PFSK-1 (cell line): ENCODE measurements around the gene MBD5.

ENCODE experiments used
- FOXP2 ChIP-seq: optimal IDR thresholded peaks from 2 replicates; pipeline ENCODE3; 2011; ENCODE audit warnings: borderline replicate concordance, control low read depth, inconsistent platforms; ENCODE audit not compliant: insufficient read depth; ENCODE audit errors: extremely low read length, extremely low read depth
- POLR2AphosphoS5 ChIP-seq: IDR thresholded peaks from 2 replicates; pipeline ENCODE4 v1.6.1; 2012; ENCODE audit warnings: low read depth, mild to moderate bottlenecking, control low read depth, low read length, moderate library complexity
- SIN3A ChIP-seq: IDR thresholded peaks from 2 replicates; pipeline ENCODE4 v1.6.1; 2012; ENCODE audit warnings: mild to moderate bottlenecking, low read length, moderate library complexity, borderline replicate concordance; ENCODE audit not compliant: insufficient read depth
- TAF1 ChIP-seq: IDR thresholded peaks from 2 replicates; pipeline ENCODE4 v1.6.1; 2012; ENCODE audit warnings: low read length, control low read depth, borderline replicate concordance; ENCODE audit not compliant: insufficient read depth
- TF ChIP-seq, protein P1 (sequence below), 2 experiments: IDR thresholded peaks; 2 replicates each; pipeline versions ENCODE4 v1.6.1 to v1.8.0; 2011 to 2012; ENCODE audit warnings: low read depth in 2 of 2, low read length in 2 of 2, control low read depth in 1 of 2, inconsistent platforms in 1 of 2, mild to moderate bottlenecking in 1 of 2, moderate library complexity in 1 of 2; ENCODE audit not compliant: insufficient read depth in 1 of 2

MBD5 gene

DNA sequence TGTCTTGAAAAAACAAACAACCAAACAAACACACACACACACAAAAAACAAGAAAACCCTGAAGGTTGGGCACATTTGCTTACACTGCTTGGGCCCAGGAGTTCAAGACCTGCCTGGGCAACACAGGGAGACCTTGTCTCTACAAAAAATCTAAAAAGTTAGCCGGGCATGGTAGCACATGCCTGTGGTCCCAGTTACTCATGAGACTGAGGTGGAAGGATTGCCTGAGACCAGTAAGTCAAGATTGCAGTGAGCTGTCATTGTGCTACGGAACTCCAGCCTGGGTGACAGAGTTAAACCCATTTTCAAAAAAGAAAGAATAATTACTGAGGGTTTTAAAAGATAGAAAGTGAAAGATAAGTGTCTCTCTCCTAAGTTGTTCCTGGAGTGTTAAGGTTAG is 103.4 kb downstream of the MBD5 start:
- TF ChIP-seq POLR2AphosphoS5, result no peak
- no peak for TF ChIP-seq TAF1
- TF ChIP-seq SIN3A, result no peak
- no peak for TF ChIP-seq FOXP2
- TF ChIP-seq, protein P1, sequence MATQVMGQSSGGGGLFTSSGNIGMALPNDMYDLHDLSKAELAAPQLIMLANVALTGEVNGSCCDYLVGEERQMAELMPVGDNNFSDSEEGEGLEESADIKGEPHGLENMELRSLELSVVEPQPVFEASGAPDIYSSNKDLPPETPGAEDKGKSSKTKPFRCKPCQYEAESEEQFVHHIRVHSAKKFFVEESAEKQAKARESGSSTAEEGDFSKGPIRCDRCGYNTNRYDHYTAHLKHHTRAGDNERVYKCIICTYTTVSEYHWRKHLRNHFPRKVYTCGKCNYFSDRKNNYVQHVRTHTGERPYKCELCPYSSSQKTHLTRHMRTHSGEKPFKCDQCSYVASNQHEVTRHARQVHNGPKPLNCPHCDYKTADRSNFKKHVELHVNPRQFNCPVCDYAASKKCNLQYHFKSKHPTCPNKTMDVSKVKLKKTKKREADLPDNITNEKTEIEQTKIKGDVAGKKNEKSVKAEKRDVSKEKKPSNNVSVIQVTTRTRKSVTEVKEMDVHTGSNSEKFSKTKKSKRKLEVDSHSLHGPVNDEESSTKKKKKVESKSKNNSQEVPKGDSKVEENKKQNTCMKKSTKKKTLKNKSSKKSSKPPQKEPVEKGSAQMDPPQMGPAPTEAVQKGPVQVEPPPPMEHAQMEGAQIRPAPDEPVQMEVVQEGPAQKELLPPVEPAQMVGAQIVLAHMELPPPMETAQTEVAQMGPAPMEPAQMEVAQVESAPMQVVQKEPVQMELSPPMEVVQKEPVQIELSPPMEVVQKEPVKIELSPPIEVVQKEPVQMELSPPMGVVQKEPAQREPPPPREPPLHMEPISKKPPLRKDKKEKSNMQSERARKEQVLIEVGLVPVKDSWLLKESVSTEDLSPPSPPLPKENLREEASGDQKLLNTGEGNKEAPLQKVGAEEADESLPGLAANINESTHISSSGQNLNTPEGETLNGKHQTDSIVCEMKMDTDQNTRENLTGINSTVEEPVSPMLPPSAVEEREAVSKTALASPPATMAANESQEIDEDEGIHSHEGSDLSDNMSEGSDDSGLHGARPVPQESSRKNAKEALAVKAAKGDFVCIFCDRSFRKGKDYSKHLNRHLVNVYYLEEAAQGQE (IDR thresholded peaks at IDR 0.05; ENCODE audit: insufficient read depth in 1 of 2, low read depth in 2 of 2, low read length in 2 of 2), result no peak

DNA sequence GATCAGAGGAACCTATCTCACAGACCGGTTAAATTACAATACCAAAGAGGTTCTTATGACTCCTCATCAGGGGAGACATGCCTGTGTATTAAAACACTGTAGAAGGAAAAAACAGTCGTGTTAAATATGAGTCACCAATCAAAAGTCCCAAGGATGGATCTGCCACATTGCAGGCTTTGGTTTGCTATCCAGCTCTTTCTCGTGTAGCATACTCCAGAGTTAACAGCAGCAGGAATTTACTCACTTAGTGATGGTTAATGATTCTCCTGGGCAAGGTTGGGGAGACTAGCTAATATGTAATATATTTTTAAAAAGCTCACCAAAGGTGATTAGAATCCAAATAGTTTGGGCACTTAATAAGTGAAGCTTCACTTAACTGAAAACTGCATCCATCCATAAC is 109.7 kb downstream of the MBD5 start:
- TF ChIP-seq SIN3A, result no peak
- TF ChIP-seq POLR2AphosphoS5, result no peak
- no peak for TF ChIP-seq TAF1
- TF ChIP-seq, protein P1 (IDR thresholded peaks at IDR 0.05; ENCODE audit: insufficient read depth in 1 of 2, low read depth in 2 of 2, low read length in 2 of 2), result no peak
- TF ChIP-seq FOXP2, result no peak

DNA sequence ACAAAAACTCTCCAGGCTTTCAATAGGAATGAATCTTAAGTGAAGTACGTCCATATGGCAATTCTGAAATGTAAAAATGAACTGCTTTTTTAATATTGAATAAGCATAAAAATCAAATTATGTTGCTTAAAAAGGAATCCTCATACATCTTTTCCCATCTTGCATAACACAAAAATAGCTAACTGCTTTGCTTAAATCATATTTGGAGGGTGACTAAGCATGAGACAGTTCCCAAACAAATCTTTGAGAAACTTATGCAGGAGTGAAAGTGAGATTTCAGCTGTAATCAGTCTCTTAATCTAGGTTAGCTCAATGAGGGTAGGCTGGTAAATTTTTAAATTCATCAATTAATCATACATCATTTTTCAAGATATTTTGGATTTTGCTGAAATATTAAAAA is 111.5 kb downstream of the MBD5 start:
- TF ChIP-seq SIN3A (no peak), FOXP2 (no peak)

DNA sequence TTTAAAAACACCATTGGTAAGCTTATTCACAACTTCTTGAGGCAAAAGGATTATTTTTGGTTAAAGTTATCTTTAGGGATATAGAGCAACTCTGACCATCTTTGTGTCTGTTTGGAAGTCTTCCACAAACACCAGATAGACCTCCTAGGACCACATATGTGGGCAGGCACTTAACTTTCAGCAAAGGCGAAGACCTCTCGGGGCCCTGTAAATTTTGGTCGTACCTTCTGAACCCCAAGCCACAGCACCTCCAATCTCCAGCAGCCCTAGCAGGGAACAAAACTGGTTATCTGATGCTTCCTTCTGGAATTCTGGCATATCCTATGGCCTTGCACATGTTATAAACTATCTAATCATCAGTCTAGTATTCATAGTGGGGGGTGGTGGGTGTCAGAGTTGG is 114.8 kb downstream of the MBD5 start:
- TF ChIP-seq SIN3A, result no peak
- no peak for TF ChIP-seq TAF1
- TF ChIP-seq POLR2AphosphoS5, result no peak
- no peak for TF ChIP-seq FOXP2
- TF ChIP-seq, protein P1 (IDR thresholded peaks at IDR 0.05; ENCODE audit: insufficient read depth in 1 of 2, low read depth in 2 of 2, low read length in 2 of 2), result no peak

DNA sequence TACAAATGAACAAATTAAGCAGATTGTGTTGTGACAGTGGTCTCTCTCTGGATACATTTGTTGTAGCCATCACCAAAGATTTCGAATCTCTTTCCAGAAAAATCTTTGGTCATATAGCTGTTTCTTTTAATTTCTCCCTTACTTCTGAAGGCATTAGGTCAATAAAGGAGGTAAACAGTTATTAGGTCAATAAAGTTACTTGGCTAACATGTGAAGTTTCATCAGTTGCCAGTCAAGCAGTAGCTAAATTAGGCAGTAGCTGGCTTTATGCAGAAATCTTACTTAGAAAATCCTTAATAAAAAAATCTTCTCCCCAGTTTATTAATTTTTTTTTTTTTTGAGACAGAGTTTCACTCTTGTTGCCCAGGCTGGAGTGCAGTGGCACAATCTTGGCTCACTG is 115.5 kb downstream of the MBD5 start:
- no peak for TF ChIP-seq SIN3A
- no peak for TF ChIP-seq FOXP2
- no peak for TF ChIP-seq POLR2AphosphoS5
- TF ChIP-seq, protein P1 (IDR thresholded peaks at IDR 0.05; ENCODE audit: insufficient read depth in 1 of 2, low read depth in 2 of 2, low read length in 2 of 2), result no peak
- TF ChIP-seq TAF1, result no peak
